Esophagus (tissue), 2 donors: ENCODE data around the gene VRK2. TPM values are rescaled to one million over a fixed set of nuclear protein-coding genes. Genes with fewer than 3 reads are reported as not detected.

Experiments
- H3K27ac ChIP-seq, 2 donors: one replicate each; pipeline ENCODE4 v1.5.1; 2013; ENCODE audit warnings: low read depth in 2 of 2, mild to moderate bottlenecking in 2 of 2, inconsistent platforms in 1 of 2, low read length in 1 of 2, moderate library complexity in 1 of 2
- H3K27me3 ChIP-seq, 2 donors: one replicate each; pipeline ENCODE4 v1.6.1; 2013; ENCODE audit warnings: low read length in 2 of 2, control low read depth in 1 of 2, mild to moderate bottlenecking in 1 of 2; ENCODE audit not compliant: insufficient read depth in 2 of 2, control insufficient read depth in 1 of 2
- H3K36me3 ChIP-seq, 2 donors: one replicate each; pipeline ENCODE4 v1.6.1; 2013; ENCODE audit warnings: low read length in 1 of 2; ENCODE audit not compliant: control insufficient read depth in 2 of 2, insufficient read depth in 2 of 2
- H3K4me1 ChIP-seq, 2 donors: one replicate each; pipeline ENCODE4 v1.6.1; 2013; ENCODE audit warnings: low read length in 1 of 2; ENCODE audit not compliant: control insufficient read depth in 2 of 2, insufficient read depth in 2 of 2
- H3K4me3 ChIP-seq, 2 donors: one replicate each; pipeline ENCODE4 v1.5.1; 2013; ENCODE audit warnings: low read length in 2 of 2, mild to moderate bottlenecking in 2 of 2, low read depth in 1 of 2, moderate library complexity in 1 of 2
- H3K9me3 ChIP-seq, 2 donors: one replicate each; pipeline ENCODE4 v1.6.1; 2013; ENCODE audit warnings: mild to moderate bottlenecking in 2 of 2, low read depth in 1 of 2, low read length in 1 of 2, moderate library complexity in 1 of 2; ENCODE audit not compliant: control insufficient read depth in 2 of 2, insufficient read depth in 1 of 2
- WGBS, 2 donors: extraction: QIAGEN DNeasy Blood & Tissue Kit; methylation state at CpG; one replicate each; pipeline ENCODE4 v1.1.7; 2013; 5-methylcytosine and 5-hydroxymethylcytosine counted together
- polyA plus RNA-seq, 2 donors: library from polyadenylated mRNA; stranded (reverse); fragments of 200-250 nt; gene quantifications; one replicate each; pipeline ENCODE4 v1.2.3, GENCODE V29; 2013
- donor health status: healthy with polysubstance abuse.
- donor health status: Bipolar disorder and iron deficiency.

The VRK2 gene
- polyA plus RNA-seq, 2 donors, result 9.4 to 18.4 TPM

DNA sequence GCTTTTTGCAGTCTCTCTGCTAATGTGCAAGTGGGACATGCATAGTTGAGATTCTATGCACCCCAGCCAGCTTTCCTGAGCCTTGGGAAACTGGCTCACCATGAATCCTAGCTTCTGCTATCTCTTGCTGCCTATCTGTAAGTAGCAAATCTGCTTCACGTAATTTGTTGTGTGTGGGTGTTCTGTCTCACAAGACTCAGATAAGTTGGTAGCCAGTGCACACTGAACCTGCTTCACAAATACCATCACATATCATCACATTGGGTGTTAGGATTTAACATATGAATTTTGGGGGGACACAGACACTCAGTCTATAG is 13.9 kb upstream of the VRK2 start:
- Histone ChIP-seq H3K36me3 (no peaks in the 10 kb centered on the region), H3K27ac (no peak overlapping the region), H3K4me3 (no peak overlapping the region), H3K4me1 (no peaks in the 10 kb centered on the region), H3K27me3 (no peaks in the 10 kb centered on the region), H3K9me3 (no peaks in the 10 kb centered on the region)
- 91 to 94% methylated on average over 1 of the region's 1 CpG for WGBS, 2 donors

DNA sequence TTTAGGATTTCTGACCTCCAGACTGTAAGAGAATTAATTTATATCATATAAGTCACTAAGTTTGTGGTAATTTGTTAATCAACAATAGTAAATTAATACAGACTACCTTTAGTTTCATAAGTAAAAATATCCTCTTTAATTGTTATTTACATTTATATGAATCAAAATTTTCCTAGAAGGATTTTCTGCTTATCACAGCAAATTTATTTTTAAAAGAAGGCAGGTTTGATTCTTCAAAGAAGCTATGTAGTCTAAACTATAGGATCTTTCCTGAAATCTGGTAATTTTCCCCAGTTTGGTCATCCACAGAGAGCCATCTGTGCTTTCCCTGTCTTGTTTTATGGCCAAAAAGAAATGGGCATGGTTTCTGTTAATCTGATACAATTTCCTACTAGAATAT is 13.1 kb upstream of the VRK2 start:
- no peaks in the 10 kb centered on the region for H3K36me3 ChIP-seq
- no peak overlapping the region for H3K27ac ChIP-seq
- H3K9me3 ChIP-seq, result no peaks in the 10 kb centered on the region
- no peaks in the 10 kb centered on the region for H3K4me1 ChIP-seq
- H3K4me3 ChIP-seq, result no peak overlapping the region
- no peaks in the 10 kb centered on the region for H3K27me3 ChIP-seq

DNA sequence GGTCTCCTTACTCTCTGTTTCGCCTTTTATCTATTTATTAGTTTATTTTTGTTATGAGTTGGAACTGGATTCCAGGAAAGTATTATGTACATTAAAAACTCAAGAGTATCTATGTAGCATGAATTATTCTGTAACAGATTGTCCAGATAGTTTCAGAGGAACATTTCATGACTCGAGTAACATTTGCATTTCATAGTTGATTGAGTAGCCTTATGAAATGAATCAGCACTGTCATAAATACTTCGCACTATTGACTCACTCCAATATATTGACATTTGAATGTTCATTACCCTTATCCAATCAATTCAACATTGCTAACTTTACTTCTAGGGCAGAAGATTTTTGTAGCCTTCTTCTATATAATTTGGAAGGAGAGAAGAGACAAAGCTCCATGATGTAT is 11.3 kb upstream of the VRK2 start:
- Histone ChIP-seq H3K27ac (no peak overlapping the region), H3K9me3 (no peaks in the 10 kb centered on the region), H3K4me1 (no peaks in the 10 kb centered on the region), H3K27me3 (no peaks in the 10 kb centered on the region), H3K36me3 (no peaks in the 10 kb centered on the region), H3K4me3 (no peak overlapping the region)
- 86 to 90% methylated on average over 3 of the region's 3 CpGs for WGBS, 2 donors

DNA sequence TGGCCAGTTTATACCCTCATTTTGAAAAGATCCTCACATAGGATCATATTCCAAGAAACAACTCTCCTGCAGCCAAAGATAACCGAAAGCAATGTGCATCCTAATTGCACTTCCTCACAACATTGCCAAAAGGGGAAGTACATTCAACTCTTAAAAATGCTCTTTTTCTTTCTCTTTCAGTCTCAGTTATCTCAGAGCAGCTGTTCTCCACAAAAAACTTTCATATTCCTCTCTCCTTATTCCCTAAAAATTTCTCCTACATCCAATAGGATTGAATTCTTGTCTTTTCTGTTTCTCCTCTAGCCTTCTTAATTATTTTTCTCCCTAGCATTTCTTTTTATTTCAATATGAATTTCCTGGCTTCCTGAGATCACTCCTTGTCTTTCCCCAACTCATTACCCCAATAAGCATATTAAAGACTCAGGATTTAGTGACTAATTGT is 7.4 kb upstream of the VRK2 start:
- no peak overlapping the region for H3K4me3 ChIP-seq
- no peaks in the 10 kb centered on the region for H3K27me3 ChIP-seq
- H3K9me3 ChIP-seq, result no peaks in the 10 kb centered on the region
- H3K36me3 ChIP-seq, result no peaks in the 10 kb centered on the region
- H3K27ac ChIP-seq, result no peak overlapping the region
- peaks cover 0 to 2% of the 10 kb centered on the region in 2 donors for H3K4me1 ChIP-seq
- 10 to 45% methylated on average over 1 of the region's 1 CpG for WGBS, 2 donors

DNA sequence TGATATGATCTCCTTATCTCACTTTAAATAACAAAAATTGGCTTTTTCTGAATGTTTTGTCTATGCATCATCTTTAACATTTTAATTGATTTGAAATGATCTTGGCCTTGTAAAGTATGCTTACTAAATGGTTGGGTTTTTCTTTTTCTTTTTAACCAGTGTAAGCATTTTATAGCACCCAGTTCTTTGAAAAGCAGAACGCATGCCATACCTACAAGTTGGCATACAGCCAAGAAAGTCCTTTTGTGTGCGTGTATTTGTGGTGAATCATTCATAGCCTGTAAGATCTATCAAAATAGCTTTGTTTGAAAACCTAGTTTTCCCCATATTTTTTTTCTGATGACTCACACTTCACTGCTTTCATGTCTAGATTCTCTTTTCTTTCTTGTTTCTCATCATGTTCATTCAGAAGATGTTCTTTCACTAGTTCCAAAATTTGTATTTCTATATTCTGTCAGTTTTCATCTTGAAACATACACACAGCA is 4.1 kb upstream of the VRK2 start:
- 16 to 23% methylated on average over 2 of the region's 2 CpGs for WGBS, 2 donors
- no peaks in the 10 kb centered on the region for H3K27me3 ChIP-seq
- no peaks in the 10 kb centered on the region for H3K9me3 ChIP-seq
- H3K4me1 ChIP-seq, result peaks cover 0 to 2% of the 10 kb centered on the region in 2 donors
- H3K36me3 ChIP-seq, result no peaks in the 10 kb centered on the region
- no peak overlapping the region for H3K4me3 ChIP-seq
- no peak overlapping the region for H3K27ac ChIP-seq

DNA sequence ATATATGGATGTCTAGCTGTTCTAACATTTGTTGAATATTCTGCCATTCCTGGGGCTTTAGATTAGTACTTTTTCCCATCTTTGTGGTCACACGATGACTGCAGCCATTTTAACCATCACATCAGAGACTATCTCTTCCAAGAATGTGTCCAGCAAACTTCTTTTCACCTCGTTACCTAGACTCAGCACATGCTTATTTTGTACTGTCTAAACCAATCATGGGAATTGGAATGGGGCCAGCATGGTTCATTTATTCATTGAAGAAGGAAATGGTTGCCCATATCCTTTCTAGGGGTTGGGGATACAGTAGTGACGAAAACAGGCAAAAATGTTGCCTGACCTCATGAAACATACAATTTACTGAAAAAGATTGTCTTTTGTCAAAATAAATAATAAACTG is 2.5 kb upstream of the VRK2 start:
- no peaks in the 10 kb centered on the region for H3K27me3 ChIP-seq
- no peak overlapping the region for H3K27ac ChIP-seq
- no peaks in the 10 kb centered on the region for H3K9me3 ChIP-seq
- H3K4me1 ChIP-seq, result peaks cover 0 to 2% of the 10 kb centered on the region in 2 donors
- H3K36me3 ChIP-seq, result no peaks in the 10 kb centered on the region
- 93 to 95% methylated on average over 3 of the region's 3 CpGs for WGBS, 2 donors
- H3K4me3 ChIP-seq, result no peak overlapping the region

DNA sequence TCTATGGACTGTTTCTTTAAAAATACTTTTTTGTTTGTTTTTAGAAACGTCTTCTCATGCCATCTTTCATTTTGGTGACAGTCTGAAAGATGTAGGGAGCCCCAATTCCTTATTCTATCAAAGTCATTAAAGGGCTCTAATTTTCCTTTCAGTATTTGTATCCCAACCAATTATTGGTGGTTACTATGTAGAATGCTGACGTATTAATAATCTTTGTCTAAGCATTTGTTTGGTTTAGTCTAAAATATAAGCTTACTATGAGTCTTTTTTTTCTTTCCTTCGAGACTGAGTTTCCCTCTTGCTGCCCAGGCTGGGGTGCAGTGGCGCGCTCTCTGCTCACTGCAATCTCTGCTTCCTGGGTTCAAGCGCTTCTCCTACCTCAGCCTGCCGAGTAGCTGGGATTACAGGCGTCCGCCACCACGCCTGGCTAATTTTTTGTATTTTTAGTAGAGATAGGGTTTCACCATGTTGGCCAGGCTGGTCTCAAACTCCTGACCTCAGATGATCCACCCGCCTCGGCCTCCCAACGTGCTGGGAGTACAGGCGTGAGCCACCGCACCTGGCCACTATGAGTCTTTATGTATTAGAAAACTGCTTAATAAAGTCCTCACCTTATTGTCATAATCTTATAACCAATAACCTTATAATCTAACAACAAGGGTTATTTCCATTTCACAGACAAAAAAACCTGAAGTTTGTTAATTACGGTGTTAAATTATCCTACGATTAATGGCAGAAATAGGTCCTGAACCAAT is 849 bp upstream of the VRK2 start:
- 68% methylated on average over 17 of the region's 17 CpGs for WGBS, 2 donors
- peak overlapping the region; percentile 96 to 98 for H3K27ac ChIP-seq
- H3K4me1 ChIP-seq, result peaks cover 0 to 2% of the 10 kb centered on the region in 2 donors
- peak overlapping the region; percentile 72 to 82 for H3K4me3 ChIP-seq
- H3K36me3 ChIP-seq, result no peaks in the 10 kb centered on the region
- H3K9me3 ChIP-seq, result no peaks in the 10 kb centered on the region
- H3K27me3 ChIP-seq, result no peaks in the 10 kb centered on the region

DNA sequence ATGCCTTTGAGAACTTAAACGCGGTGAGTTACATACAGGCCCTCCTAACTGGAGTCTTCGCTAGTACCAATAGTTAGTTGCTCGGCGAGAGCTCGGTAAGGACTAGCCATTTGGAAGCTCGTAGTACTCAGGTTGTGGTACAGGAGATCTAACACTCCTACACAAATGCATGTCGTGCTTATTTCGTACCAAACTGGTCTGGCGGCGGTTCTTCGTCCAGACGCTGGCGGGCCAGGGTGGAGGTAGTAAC is 346 bp upstream of the VRK2 start:
- Histone ChIP-seq H3K9me3 (no peaks in the 10 kb centered on the region), H3K27me3 (no peaks in the 10 kb centered on the region), H3K4me1 (peaks cover 0 to 2% of the 10 kb centered on the region in 2 donors), H3K36me3 (no peaks in the 10 kb centered on the region), H3K4me3 (peak overlapping the region; percentile 72 to 82), H3K27ac (peak overlapping the region; percentile 96 to 98)
- WGBS, 2 donors, result 1 to 2% methylated on average over 14 of the region's 14 CpGs

DNA sequence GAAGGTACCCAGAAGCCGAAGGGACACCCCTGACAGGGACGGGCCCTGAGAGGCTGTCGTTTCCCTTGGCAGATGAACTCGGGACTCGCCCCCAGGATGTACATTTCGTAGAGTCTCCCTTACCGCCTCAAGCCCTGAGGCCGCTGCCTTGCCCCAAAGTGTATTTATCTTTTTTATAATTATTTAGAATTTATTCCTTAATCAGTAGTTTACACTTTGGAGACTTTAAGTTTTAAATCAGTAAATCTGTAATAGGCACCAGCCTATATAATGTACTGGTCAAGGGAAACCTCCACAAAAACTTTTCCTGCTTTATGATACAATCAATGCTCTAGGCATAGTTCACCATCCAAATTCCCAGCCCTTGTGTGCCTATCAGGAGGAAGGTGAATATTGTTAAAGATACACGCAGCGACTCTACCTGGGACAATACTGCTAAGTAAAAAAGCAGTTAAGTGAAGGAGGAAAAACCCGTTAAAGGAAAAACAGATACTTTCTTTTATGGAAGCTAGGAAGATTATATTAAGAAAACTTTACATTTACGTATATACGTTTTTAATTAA is 848 bp downstream of the VRK2 start:
- WGBS, 2 donors, result 17 to 18% methylated on average over 13 of the region's 13 CpGs
- Histone ChIP-seq H3K4me3 (peak overlapping the region; percentile 72 to 82), H3K27ac (peak overlapping the region; percentile 96 to 98), H3K9me3 (no peaks in the 10 kb centered on the region), H3K27me3 (no peaks in the 10 kb centered on the region), H3K36me3 (no peaks in the 10 kb centered on the region), H3K4me1 (no peaks in the 10 kb centered on the region)

DNA sequence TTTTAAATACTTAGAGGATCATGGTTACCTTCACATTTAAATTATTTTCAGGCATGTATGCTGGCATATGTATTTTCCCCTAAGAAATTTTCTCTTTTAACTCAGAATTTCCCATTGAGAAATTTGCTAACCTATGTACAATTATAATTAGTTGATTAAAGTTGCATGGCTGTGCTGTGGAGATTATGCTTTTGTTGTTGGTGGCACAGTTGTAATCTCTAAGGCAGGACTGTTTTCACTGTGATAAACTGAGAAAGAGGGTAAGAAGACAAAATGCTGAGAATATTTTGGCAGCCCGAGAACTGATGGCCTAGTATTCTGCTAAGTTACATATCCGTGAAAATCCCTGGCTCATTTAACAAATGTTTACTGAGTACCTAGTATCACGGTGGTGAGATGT is 1.4 kb downstream of the VRK2 start:
- H3K36me3 ChIP-seq, result no peaks in the 10 kb centered on the region
- no peaks in the 10 kb centered on the region for H3K9me3 ChIP-seq
- H3K4me1 ChIP-seq, result no peaks in the 10 kb centered on the region
- WGBS, 2 donors, result 47 to 55% methylated on average over 3 of the region's 3 CpGs
- peak overlapping the region in 1 of 2 donors; percentile 29 for H3K4me3 ChIP-seq
- no peak overlapping the region for H3K27ac ChIP-seq
- no peaks in the 10 kb centered on the region for H3K27me3 ChIP-seq
